Measurements from ENCODE around the gene PLA2G1B.

Gene PLA2G1B

DNA sequence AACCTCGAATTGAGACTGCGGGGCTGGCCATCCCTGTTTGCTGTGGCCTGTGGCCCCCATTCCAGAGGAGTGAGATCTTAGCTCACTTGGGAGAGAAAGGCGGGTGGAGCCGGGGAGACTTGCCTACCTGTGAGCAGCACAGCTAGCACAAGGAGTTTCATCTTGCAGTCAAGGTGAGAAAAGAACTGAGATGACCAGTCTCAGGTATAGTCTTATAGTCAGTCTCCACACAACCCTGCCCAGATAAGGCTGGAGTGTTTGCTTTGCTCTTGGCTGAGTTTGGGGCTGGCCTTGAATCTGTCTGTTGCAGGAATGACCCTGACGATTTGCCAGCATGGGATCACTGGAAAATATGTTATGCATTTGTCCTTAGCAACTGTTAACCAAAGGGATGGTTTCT, at the start of gene PLA2G1B:
PLA2G1B (minus strand) TSS at position 187 of the 400 bp plus-strand sequence; CDS start at position 161, 26 bp downstream.
- TF ChIP-seq, protein P1, sequence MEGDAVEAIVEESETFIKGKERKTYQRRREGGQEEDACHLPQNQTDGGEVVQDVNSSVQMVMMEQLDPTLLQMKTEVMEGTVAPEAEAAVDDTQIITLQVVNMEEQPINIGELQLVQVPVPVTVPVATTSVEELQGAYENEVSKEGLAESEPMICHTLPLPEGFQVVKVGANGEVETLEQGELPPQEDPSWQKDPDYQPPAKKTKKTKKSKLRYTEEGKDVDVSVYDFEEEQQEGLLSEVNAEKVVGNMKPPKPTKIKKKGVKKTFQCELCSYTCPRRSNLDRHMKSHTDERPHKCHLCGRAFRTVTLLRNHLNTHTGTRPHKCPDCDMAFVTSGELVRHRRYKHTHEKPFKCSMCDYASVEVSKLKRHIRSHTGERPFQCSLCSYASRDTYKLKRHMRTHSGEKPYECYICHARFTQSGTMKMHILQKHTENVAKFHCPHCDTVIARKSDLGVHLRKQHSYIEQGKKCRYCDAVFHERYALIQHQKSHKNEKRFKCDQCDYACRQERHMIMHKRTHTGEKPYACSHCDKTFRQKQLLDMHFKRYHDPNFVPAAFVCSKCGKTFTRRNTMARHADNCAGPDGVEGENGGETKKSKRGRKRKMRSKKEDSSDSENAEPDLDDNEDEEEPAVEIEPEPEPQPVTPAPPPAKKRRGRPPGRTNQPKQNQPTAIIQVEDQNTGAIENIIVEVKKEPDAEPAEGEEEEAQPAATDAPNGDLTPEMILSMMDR (IDR thresholded peaks at IDR 0.05; ENCODE audit: low read depth, low read length, missing control alignments), result no peak
- DNase-seq (ENCODE audit: low read depth), result no peak
- H3K4me3 ChIP-seq (ENCODE audit: low read depth, low read length), result no peak within 1 kb of the TSS

DNA sequence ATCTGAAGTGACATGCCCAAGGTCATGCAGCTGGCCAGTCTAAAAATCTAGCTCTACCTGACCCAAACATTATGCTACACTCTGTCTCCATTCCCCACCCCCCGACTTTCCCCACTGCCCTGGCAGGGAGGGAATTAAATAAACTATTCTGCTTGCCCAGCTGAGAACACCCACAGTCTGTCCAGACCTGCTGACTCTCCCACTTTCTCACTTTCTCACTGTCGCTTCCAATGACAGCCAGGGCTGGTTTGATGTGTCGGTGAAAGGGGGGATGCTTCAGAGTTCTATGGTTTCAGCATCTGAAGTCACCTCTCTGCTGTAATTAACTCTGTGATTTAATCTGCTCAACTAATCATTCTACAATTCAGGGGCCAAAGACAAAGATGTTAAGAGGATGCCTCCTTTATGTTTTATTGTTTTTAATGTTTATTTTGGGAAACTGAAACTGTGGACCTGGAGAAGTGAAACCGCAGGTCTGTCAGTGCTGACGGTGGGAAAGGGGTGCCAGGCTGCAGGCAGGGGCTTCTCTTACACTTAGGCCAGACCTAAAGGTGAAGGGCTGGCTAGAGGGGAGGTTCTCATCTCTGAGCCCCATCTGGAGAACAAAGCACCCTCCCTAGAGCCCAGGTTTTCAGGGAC, 49.5 kb upstream of the PLA2G1B start:
- no peak overlapping the region for H3K4me3 ChIP-seq (ENCODE audit: low read depth, low read length)
- TF ChIP-seq, protein P1 (IDR thresholded peaks at IDR 0.05; ENCODE audit: low read depth, low read length, missing control alignments), result no peak

DNA sequence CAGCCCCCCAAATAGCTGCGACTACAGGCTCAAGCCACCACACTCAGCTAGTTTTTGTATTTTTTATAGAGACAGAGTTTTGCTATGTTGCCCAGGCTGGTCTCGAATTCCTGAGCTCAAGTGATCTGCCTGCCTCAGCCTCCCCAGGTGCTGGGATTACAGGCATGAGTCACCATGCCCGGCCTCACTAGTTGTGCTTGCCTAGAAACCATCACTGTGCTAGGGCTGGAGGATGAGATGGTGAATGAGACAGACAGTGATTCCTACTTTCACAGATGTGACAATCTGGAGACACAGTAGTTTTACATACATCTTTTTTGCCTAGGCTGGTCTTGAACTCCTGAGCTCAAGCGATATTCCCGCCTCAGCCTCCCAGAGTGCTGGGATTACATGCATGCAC, 48.8 kb upstream of the PLA2G1B start:
- TF ChIP-seq, protein P1 (IDR thresholded peaks at IDR 0.05; ENCODE audit: low read depth, low read length, missing control alignments), result no peak
- H3K4me3 ChIP-seq (ENCODE audit: low read depth, low read length), result no peak overlapping the region
- no peak for DNase-seq (ENCODE audit: low read depth)

More for the DNA sequence above, 49.5 kb upstream of the PLA2G1B start:
- no peak for DNase-seq (ENCODE audit: low read depth)

DNA sequence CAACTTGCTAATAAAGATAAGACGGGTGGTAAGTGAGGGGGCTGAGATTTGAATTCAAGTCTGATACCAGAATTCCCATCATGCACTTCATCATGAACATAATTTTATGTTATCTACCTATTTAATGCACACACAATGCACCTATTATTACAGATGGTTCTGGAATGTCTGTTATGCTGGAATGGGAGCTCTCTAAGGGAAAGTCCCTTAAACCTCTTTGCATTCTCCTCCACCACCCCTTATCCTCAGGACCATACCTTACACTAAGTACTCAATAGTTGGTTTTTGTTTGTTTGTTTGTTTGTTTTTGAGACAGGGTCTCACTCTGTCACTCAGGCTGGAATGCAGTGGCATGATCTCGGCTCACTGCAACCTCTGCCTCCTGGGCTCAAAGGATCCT, 48.4 kb upstream of the PLA2G1B start:
- DNase-seq (ENCODE audit: low read depth), result no peak
- H3K4me3 ChIP-seq (ENCODE audit: low read depth, low read length), result no peak overlapping the region
- TF ChIP-seq, protein P1 (IDR thresholded peaks at IDR 0.05; ENCODE audit: low read depth, low read length, missing control alignments), result no peak

DNA sequence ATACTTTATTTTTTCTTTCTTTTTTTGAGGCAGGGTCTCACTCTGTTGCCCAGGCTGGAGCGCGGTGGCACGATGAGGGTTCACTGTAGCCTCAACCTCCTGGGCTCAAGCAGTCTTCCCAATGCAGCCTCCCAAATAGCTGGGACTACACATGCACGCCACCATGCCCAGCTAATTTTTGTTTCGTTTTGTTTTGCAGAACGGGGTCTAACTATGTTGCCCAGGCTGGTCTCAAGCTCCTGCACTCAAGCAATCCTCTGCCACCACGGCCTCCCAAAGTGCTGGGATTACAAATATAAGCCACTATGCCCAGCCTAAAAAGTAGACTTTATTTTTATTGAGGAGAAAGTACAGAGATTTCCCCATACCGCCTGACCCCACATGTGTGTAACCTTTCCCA, 46.1 kb upstream of the PLA2G1B start:
- no peak overlapping the region for H3K4me3 ChIP-seq (ENCODE audit: low read depth, low read length)
- TF ChIP-seq, protein P1 (IDR thresholded peaks at IDR 0.05; ENCODE audit: low read depth, low read length, missing control alignments), result no peak
- no peak for DNase-seq (ENCODE audit: low read depth)

DNA sequence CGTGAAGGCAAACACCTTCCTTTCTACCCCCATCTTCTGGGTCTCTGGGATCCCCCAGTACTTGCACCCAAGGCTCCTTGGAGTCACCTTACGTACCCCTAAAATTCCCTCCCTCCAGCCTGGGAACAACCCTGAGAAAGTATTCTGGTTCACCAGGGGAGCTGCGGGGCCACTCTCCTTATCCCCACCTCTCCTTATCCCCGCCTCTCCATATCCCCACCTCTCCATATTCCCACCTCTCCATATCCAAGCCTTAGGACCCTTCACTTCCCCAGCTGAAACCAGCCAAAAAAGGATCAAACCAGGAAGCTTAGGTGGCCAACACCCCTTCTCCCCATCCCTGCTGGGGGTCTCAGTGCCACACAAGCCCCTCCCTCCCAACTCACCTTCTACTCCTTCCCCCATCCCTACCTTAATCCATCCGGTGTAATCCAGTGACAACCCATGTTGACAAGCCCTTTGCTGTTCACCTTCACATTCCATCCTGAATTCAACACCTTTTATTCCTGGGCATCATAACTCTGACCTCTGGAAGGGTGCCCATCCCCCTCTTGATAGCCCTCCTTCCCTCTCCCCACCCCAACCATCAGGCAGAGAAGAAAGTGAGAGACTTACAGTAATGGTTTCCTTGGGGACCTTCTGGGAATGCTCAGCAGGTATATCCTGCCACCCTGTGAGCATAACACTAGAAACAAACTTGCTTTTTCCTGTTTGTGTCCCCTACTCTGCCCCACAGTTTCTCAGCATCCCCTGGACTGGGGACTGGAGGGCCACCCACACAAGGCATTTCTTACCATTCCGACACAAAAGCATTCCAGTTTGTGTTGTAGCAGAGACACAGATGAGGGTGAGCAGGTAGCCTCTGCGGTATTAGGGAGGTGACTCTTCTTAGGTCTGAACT, 43.0 kb upstream of the PLA2G1B start:
- TF ChIP-seq, protein P1 (IDR thresholded peaks at IDR 0.05; ENCODE audit: low read depth, low read length, missing control alignments), result no peak
- DNase-seq (ENCODE audit: low read depth), result no peak
- H3K4me3 ChIP-seq (ENCODE audit: low read depth, low read length), result no peak overlapping the region
